HPDE6-E6E7 (cell line): ENCODE data around the gene EYS.
"Not testable (repeated sequence)": the region's sequence is repeated elsewhere in the genome, so short reads cannot be mapped to it uniquely, and the experiment has no call there.

Experiments
- DNase-seq: peaks from one replicate; pipeline ENCODE4 v3.0.0; 2011; ENCODE audit warnings: missing footprints; ENCODE audit errors: extremely low spot score

Gene EYS

GRCh38 chr6:63797721-63798120 is 1909.3 kb downstream of the EYS start:
- no peak for DNase-seq

- DNase-seq = no peak
These were observed 1911.2 kb downstream of the EYS start for GRCh38 chr6:63795826-63796225.

- no peak for DNase-seq
These were observed 1912.0 kb downstream of the EYS start for GRCh38 chr6:63795006-63795405.

- DNase-seq = no peak
These were observed 1913.4 kb downstream of the EYS start for GRCh38 chr6:63793465-63794137.

- DNase-seq = no peak
These were observed 1914.1 kb downstream of the EYS start for GRCh38 chr6:63792736-63793464.

GRCh38 chr6:63790334-63790733 is 1916.7 kb downstream of the EYS start:
- no peak for DNase-seq

GRCh38 chr6:63789699-63790098 is 1917.3 kb downstream of the EYS start:
- no peak for DNase-seq

- DNase-seq = no peak
These were observed 1918.5 kb downstream of the EYS start for GRCh38 chr6:63788569-63788968.

GRCh38 chr6:63787021-63787420 is 1920.0 kb downstream of the EYS start:
- DNase-seq = no peak

GRCh38 chr6:63785006-63785405 is 1922.0 kb downstream of the EYS start:
- no peak for DNase-seq

- DNase-seq = no peak
These were observed 1923.9 kb downstream of the EYS start for GRCh38 chr6:63783096-63783495.

- no peak for DNase-seq
These were observed 1932.1 kb downstream of the EYS start for GRCh38 chr6:63774961-63775360.

- no peak for DNase-seq
These were observed 1933.8 kb downstream of the EYS start for GRCh38 chr6:63773200-63773599.

GRCh38 chr6:63765828-63766227 is 1941.2 kb downstream of the EYS start:
- no peak for DNase-seq

- no peak for DNase-seq
These were observed 1942.6 kb downstream of the EYS start for GRCh38 chr6:63764318-63764916.

- no peak for DNase-seq
These were observed 1946.8 kb downstream of the EYS start for GRCh38 chr6:63760199-63760598.

GRCh38 chr6:63759605-63760105 is 1947.4 kb downstream of the EYS start:
- no peak for DNase-seq

GRCh38 chr6:63757826-63758225 is 1949.2 kb downstream of the EYS start:
- DNase-seq = no peak

GRCh38 chr6:63757275-63757674 is 1949.8 kb downstream of the EYS start:
- not testable (repeated sequence) for DNase-seq

GRCh38 chr6:63750400-63750799 is 1956.6 kb downstream of the EYS start:
- no peak for DNase-seq

GRCh38 chr6:63745784-63746183 is 1961.2 kb downstream of the EYS start:
- DNase-seq = no peak

GRCh38 chr6:63744810-63745209 is 1962.2 kb downstream of the EYS start:
- DNase-seq = no peak

GRCh38 chr6:63743691-63744090 is 1963.3 kb downstream of the EYS start:
- DNase-seq = no peak
